Measurements from ENCODE around the gene CHI3L1.

Gene CHI3L1

DNA sequence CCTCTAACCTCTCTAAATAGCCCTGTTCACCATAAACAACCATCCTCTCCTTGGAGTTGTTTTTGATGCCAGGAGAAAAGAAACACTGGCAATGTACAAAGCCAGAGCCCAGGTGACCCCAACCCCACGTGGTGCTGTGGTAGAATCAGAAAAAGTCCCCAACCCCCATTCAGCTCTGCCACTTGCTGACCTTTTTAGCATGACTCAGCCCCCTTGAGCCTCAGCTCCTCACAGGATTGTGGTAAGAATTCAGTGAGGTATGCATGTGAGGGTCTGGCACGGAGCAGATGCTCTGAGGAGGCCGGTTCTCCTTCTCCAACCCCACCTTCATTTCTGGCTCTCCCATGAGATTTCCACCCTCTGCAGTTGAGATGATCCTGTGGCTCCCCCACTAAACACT, 11.1 kb upstream of the CHI3L1 start:
- Histone ChIP-seq H4K5ac (ENCODE audit: low read length) (no peak overlapping the region), H2BK5ac (ENCODE audit: low read length) (no peak overlapping the region), H3K18ac (ENCODE audit: low read length) (peak overlapping the region; percentile 22), H2AK5ac (ENCODE audit: low read length) (no peak overlapping the region), H3K4me1 (ENCODE audit: control insufficient read depth, low read depth, low read length) (peaks cover 4% of the 10 kb centered on the region), H3K79me1 (ENCODE audit: low read length) (no peaks in the 10 kb centered on the region), H3K4me2 (ENCODE audit: low read length) (no peak overlapping the region), H3K9ac (ENCODE audit: low read length) (no peak overlapping the region), H2BK15ac (replicated peaks; ENCODE audit: low read depth) (no peak overlapping the region), H3K27ac (ENCODE audit: low read depth, low read length) (no peak overlapping the region), H2BK120ac (ENCODE audit: low read depth, low read length) (no peak overlapping the region), H3K56ac (ENCODE audit: low read length) (no peak overlapping the region), H3K23ac (ENCODE audit: low read length) (no peak overlapping the region), H3K79me2 (ENCODE audit: control insufficient read depth, insufficient read depth, low read length) (no peaks in the 10 kb centered on the region), H3K27me3 (ENCODE audit: insufficient read depth, low read length, poor library complexity) (no peaks in the 10 kb centered on the region), H4K8ac (ENCODE audit: low read depth, low read length) (no peak overlapping the region), H3K4ac (ENCODE audit: low read depth, low read length) (no peak overlapping the region), H3K4me3 (ENCODE audit: low read length) (no peak overlapping the region), H3K36me3 (ENCODE audit: control insufficient read depth, insufficient read depth, low read length) (no peaks in the 10 kb centered on the region)
- no CpG with 5 or more reads among the region's 3 CpGs for WGBS (ENCODE audit: extremely low coverage, insufficient coverage, low lambda C conversion rate)
- peak; percentile 89 for DNase-seq

DNA sequence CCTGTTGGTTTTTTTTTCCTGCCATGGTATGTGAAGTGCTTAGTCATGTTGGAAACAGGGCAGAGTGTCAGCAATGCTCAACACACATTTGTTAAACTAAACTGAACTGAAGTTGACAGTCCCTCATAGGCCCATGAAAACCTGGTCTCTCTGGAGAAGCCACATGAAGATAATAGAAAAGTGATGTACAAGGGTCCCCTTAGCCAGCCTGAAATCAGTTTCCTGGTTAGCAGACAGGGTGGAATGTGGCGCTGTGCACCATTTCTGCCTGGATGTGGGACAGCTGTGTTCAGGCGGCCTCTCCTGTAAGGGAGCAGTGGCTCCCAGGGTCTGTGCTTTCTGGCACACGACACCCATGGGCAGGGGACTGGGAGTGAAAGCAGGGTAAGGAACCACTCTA, 9.9 kb upstream of the CHI3L1 start:
- Histone ChIP-seq H4K5ac (ENCODE audit: low read length) (no peak overlapping the region), H3K4me2 (ENCODE audit: low read length) (no peak overlapping the region), H3K27ac (ENCODE audit: low read depth, low read length) (no peak overlapping the region), H2BK120ac (ENCODE audit: low read depth, low read length) (no peak overlapping the region), H3K79me1 (ENCODE audit: low read length) (no peaks in the 10 kb centered on the region), H2BK5ac (ENCODE audit: low read length) (no peak overlapping the region), H3K18ac (ENCODE audit: low read length) (no peak overlapping the region), H3K23ac (ENCODE audit: low read length) (no peak overlapping the region), H4K8ac (ENCODE audit: low read depth, low read length) (no peak overlapping the region), H3K4me3 (ENCODE audit: low read length) (no peak overlapping the region), H2AK5ac (ENCODE audit: low read length) (no peak overlapping the region), H3K4ac (ENCODE audit: low read depth, low read length) (no peak overlapping the region), H3K9ac (ENCODE audit: low read length) (no peak overlapping the region), H3K79me2 (ENCODE audit: control insufficient read depth, insufficient read depth, low read length) (no peaks in the 10 kb centered on the region), H3K4me1 (ENCODE audit: control insufficient read depth, low read depth, low read length) (peaks cover 4% of the 10 kb centered on the region), H2BK15ac (replicated peaks; ENCODE audit: low read depth) (no peak overlapping the region), H3K36me3 (ENCODE audit: control insufficient read depth, insufficient read depth, low read length) (no peaks in the 10 kb centered on the region), H3K27me3 (ENCODE audit: insufficient read depth, low read length, poor library complexity) (no peaks in the 10 kb centered on the region), H3K56ac (ENCODE audit: low read length) (no peak overlapping the region)
- WGBS (ENCODE audit: extremely low coverage, insufficient coverage, low lambda C conversion rate): no CpG with 5 or more reads among the region's 3 CpGs
- DNase-seq: peak; percentile 32

DNA sequence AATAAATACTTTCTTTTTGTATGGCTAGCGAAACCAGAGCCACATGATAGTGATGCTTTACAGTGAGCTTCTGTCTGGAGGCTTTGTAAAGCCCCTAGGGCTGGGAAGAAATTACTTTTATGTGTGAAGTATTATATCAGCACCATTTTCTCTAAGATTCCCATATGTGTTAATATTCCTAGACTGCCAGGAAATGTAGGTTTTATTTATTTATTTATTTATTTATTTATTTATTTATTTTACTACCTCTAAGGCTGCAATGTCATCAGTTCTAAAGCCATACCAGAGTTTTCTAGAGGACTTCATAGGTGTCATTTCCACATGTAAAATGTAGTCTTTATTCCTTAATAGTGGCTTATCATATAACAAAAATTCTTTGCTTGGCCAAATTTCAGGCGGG, 4.4 kb upstream of the CHI3L1 start:
- no CpG with 5 or more reads among the region's 2 CpGs for WGBS (ENCODE audit: extremely low coverage, insufficient coverage, low lambda C conversion rate)
- Histone ChIP-seq H2AK5ac (ENCODE audit: low read length) (no peak overlapping the region), H3K9ac (ENCODE audit: low read length) (no peak overlapping the region), H2BK120ac (ENCODE audit: low read depth, low read length) (no peak overlapping the region), H2BK5ac (ENCODE audit: low read length) (no peak overlapping the region), H3K27ac (ENCODE audit: low read depth, low read length) (no peak overlapping the region), H3K4me1 (ENCODE audit: control insufficient read depth, low read depth, low read length) (peaks cover 7% of the 10 kb centered on the region), H3K56ac (ENCODE audit: low read length) (no peak overlapping the region), H3K27me3 (ENCODE audit: insufficient read depth, low read length, poor library complexity) (no peaks in the 10 kb centered on the region), H4K8ac (ENCODE audit: low read depth, low read length) (no peak overlapping the region), H2BK15ac (replicated peaks; ENCODE audit: low read depth) (no peak overlapping the region), H3K36me3 (ENCODE audit: control insufficient read depth, insufficient read depth, low read length) (no peaks in the 10 kb centered on the region), H3K23ac (ENCODE audit: low read length) (no peak overlapping the region), H3K79me1 (ENCODE audit: low read length) (no peaks in the 10 kb centered on the region), H3K4me2 (ENCODE audit: low read length) (no peak overlapping the region), H4K5ac (ENCODE audit: low read length) (no peak overlapping the region), H3K18ac (ENCODE audit: low read length) (no peak overlapping the region), H3K4ac (ENCODE audit: low read depth, low read length) (no peak overlapping the region), H3K4me3 (ENCODE audit: low read length) (no peak overlapping the region), H3K79me2 (ENCODE audit: control insufficient read depth, insufficient read depth, low read length) (no peaks in the 10 kb centered on the region)
- no peak for DNase-seq

DNA sequence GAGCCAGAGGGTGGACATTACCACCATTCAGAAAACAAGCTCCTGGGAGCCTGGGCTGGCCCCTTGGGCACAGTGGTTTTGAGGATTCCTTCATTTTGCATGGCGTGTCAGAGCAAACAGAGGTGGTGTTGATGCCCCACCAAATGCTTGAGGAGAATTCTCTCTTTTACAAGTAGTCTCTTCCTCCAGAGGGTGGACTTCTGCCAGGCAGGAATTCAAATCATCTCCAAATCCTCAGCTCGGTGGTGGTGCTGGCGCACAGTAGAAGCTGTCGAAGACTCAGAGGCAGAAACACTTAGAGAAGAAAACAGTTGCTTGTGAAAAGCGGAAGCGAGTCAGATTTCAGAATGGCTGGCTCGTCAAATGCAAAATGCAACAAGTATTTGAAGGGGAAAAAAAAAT, 3.4 kb upstream of the CHI3L1 start:
- Histone ChIP-seq H2BK5ac (ENCODE audit: low read length) (no peak overlapping the region), H3K4me3 (ENCODE audit: low read length) (no peak overlapping the region), H3K23ac (ENCODE audit: low read length) (no peak overlapping the region), H3K27ac (ENCODE audit: low read depth, low read length) (no peak overlapping the region), H4K8ac (ENCODE audit: low read depth, low read length) (no peak overlapping the region), H2AK5ac (ENCODE audit: low read length) (no peak overlapping the region), H3K4me1 (ENCODE audit: control insufficient read depth, low read depth, low read length) (peaks cover 11% of the 10 kb centered on the region), H3K79me2 (ENCODE audit: control insufficient read depth, insufficient read depth, low read length) (no peaks in the 10 kb centered on the region), H4K5ac (ENCODE audit: low read length) (no peak overlapping the region), H3K27me3 (ENCODE audit: insufficient read depth, low read length, poor library complexity) (no peaks in the 10 kb centered on the region), H3K79me1 (ENCODE audit: low read length) (no peaks in the 10 kb centered on the region), H3K4me2 (ENCODE audit: low read length) (no peak overlapping the region), H2BK120ac (ENCODE audit: low read depth, low read length) (no peak overlapping the region), H3K18ac (ENCODE audit: low read length) (no peak overlapping the region), H3K4ac (ENCODE audit: low read depth, low read length) (no peak overlapping the region), H3K9ac (ENCODE audit: low read length) (no peak overlapping the region), H3K56ac (ENCODE audit: low read length) (no peak overlapping the region), H2BK15ac (replicated peaks; ENCODE audit: low read depth) (no peak overlapping the region), H3K36me3 (ENCODE audit: control insufficient read depth, insufficient read depth, low read length) (no peaks in the 10 kb centered on the region)
- DNase-seq: no peak
- WGBS (ENCODE audit: extremely low coverage, insufficient coverage, low lambda C conversion rate): no CpG with 5 or more reads among the region's 7 CpGs

DNA sequence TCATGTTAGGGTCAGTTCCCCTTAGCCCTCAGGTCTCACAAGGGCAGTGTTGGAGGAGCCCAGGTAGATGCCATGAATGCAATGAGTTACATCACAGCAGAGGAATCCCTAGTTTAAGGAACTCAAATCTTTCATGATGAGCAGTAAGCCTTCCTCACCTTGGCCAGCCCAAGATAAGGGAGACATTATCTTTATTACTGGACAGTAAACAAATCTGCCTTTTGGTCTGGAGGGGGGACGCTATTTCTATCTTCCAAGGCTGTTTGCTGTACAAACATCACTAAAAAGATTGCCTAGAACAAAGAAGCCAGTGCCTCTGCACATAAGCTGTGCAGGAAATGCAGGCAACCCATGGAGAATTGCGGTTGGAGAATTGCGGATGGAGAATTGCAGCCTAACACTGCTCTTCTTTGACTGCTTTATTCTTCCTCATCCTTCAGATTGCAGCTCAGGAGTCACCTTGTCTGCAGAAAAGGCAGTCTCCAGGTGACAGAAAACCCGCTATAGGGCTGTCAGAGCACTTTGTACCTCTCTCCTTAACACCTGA, 2.3 kb upstream of the CHI3L1 start:
- H3K36me3 ChIP-seq (ENCODE audit: control insufficient read depth, insufficient read depth, low read length): no peaks in the 10 kb centered on the region
- H2BK120ac ChIP-seq (ENCODE audit: low read depth, low read length): no peak overlapping the region
- no peak overlapping the region for H2AK5ac ChIP-seq (ENCODE audit: low read length)
- H2BK15ac ChIP-seq (replicated peaks; ENCODE audit: low read depth): no peak overlapping the region
- H3K27ac ChIP-seq (ENCODE audit: low read depth, low read length): no peak overlapping the region
- no peaks in the 10 kb centered on the region for H3K79me1 ChIP-seq (ENCODE audit: low read length)
- H4K5ac ChIP-seq (ENCODE audit: low read length): no peak overlapping the region
- no CpG with 5 or more reads among the region's 4 CpGs for WGBS (ENCODE audit: extremely low coverage, insufficient coverage, low lambda C conversion rate)
- no peak overlapping the region for H3K56ac ChIP-seq (ENCODE audit: low read length)
- H3K4me3 ChIP-seq (ENCODE audit: low read length): no peak overlapping the region
- H4K8ac ChIP-seq (ENCODE audit: low read depth, low read length): no peak overlapping the region
- H3K4me2 ChIP-seq (ENCODE audit: low read length): no peak overlapping the region
- no peak for DNase-seq
- no peaks in the 10 kb centered on the region for H3K79me2 ChIP-seq (ENCODE audit: control insufficient read depth, insufficient read depth, low read length)
- no peak overlapping the region for H3K9ac ChIP-seq (ENCODE audit: low read length)
- no peak overlapping the region for H3K4ac ChIP-seq (ENCODE audit: low read depth, low read length)
- no peak overlapping the region for H3K23ac ChIP-seq (ENCODE audit: low read length)
- no peak overlapping the region for H3K18ac ChIP-seq (ENCODE audit: low read length)
- no peaks in the 10 kb centered on the region for H3K27me3 ChIP-seq (ENCODE audit: insufficient read depth, low read length, poor library complexity)
- H2BK5ac ChIP-seq (ENCODE audit: low read length): no peak overlapping the region
- H3K4me1 ChIP-seq (ENCODE audit: control insufficient read depth, low read depth, low read length): peaks cover 11% of the 10 kb centered on the region

DNA sequence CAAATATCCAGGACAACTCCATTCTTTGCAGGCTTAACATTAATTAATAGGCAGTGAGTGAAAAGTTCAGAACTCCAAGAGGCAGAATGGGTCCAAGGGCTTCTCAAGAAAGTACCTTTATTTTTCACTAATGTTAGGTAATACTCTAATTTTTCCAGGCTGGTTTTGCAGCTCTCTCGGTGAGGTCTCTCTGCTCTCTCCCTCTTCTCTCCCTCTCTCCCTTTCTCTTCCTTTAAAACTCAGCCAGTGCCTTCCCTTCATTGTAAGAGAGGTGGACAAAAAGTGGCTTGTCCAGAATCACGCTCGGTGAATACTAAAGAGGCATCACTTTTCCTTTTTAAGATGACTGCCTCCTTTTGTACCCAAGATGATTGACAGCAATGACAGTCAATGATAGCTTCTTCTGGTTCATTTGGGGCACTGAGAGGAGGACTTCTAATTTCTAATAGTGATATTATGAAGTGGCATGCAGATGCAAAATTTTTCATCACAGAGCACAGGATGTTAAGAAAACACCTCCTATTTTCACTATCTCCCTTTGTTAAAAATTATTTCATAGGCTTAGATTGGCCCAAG, 1.3 kb upstream of the CHI3L1 start:
- Histone ChIP-seq H2BK5ac (ENCODE audit: low read length) (no peak overlapping the region), H2BK15ac (replicated peaks; ENCODE audit: low read depth) (no peak overlapping the region), H3K56ac (ENCODE audit: low read length) (no peak overlapping the region), H3K23ac (ENCODE audit: low read length) (no peak overlapping the region), H3K4me3 (ENCODE audit: low read length) (no peak overlapping the region), H3K27me3 (ENCODE audit: insufficient read depth, low read length, poor library complexity) (no peaks in the 10 kb centered on the region), H3K27ac (ENCODE audit: low read depth, low read length) (no peak overlapping the region), H2AK5ac (ENCODE audit: low read length) (no peak overlapping the region), H3K9ac (ENCODE audit: low read length) (no peak overlapping the region), H3K4me1 (ENCODE audit: control insufficient read depth, low read depth, low read length) (peaks cover 11% of the 10 kb centered on the region), H4K5ac (ENCODE audit: low read length) (no peak overlapping the region), H3K4ac (ENCODE audit: low read depth, low read length) (no peak overlapping the region), H3K36me3 (ENCODE audit: control insufficient read depth, insufficient read depth, low read length) (no peaks in the 10 kb centered on the region), H2BK120ac (ENCODE audit: low read depth, low read length) (no peak overlapping the region), H4K8ac (ENCODE audit: low read depth, low read length) (no peak overlapping the region), H3K79me2 (ENCODE audit: control insufficient read depth, insufficient read depth, low read length) (no peaks in the 10 kb centered on the region), H3K79me1 (ENCODE audit: low read length) (no peaks in the 10 kb centered on the region), H3K4me2 (ENCODE audit: low read length) (no peak overlapping the region), H3K18ac (ENCODE audit: low read length) (no peak overlapping the region)
- WGBS (ENCODE audit: extremely low coverage, insufficient coverage, low lambda C conversion rate): no CpG with 5 or more reads among the region's 3 CpGs
- DNase-seq: no peak
